Gastroesophageal sphincter (tissue), 4 donors: Measurements from ENCODE around the gene MMP11. TPM values are rescaled to one million over a fixed set of nuclear protein-coding genes. Genes with fewer than 3 reads are reported as not detected.

Experiments
- ATAC-seq: fragments of 150-250 bp; one replicate; pipeline ENCODE4 v1.9.1; 2016; ENCODE audit warnings: mild to moderate bottlenecking, moderate library complexity
- H3K27ac ChIP-seq, 4 donors: fragments of 200-600 bp; sonication (generic) in 3 of 4; 1 replicate in 3 of 4; 2 replicates in 1 of 4; pipeline ENCODE4 v1.5.1; 2016 to 2019
- H3K27me3 ChIP-seq: fragments of 200-600 bp; sonication (generic); one replicate; pipeline ENCODE4 v1.5.1; 2019
- H3K36me3 ChIP-seq, 2 donors: fragments of 200-600 bp; sonication (generic); one replicate each; pipeline ENCODE4 v1.5.1; 2019; ENCODE audit warnings: control low read depth in 1 of 2
- H3K4me1 ChIP-seq, 3 donors: fragments of 200-600 bp; sonication (generic); 1 replicate in 2 of 3; 2 replicates in 1 of 3; pipeline ENCODE4 v1.5.1; 2016 to 2019; ENCODE audit warnings: control low read depth in 2 of 3
- H3K4me3 ChIP-seq, 2 donors: fragments of 200-600 bp; sonication (generic); one replicate each; pipeline ENCODE4 v1.5.1; 2019; ENCODE audit warnings: mild to moderate bottlenecking in 1 of 2, moderate library complexity in 1 of 2
- H3K9me3 ChIP-seq, 3 donors: fragments of 200-600 bp; sonication (generic); one replicate each; pipeline ENCODE4 v1.5.1; 2017 to 2019; ENCODE audit warnings: control low read depth in 2 of 3
- EP300 ChIP-seq: sonication (generic); formaldehyde crosslinking; IDR thresholded peaks from one replicate; pipeline ENCODE4 v1.6.1; 2017; ENCODE audit warnings: antibody characterized with exemption, mild to moderate bottlenecking
- POLR2A ChIP-seq, 2 donors: fragments of 450-650 bp; IDR thresholded peaks; one replicate each; pipeline ENCODE4 v1.6.1; 2017; ENCODE audit warnings: antibody characterized with exemption in 2 of 2, mild to moderate bottlenecking in 2 of 2, moderate library complexity in 1 of 2
- POLR2AphosphoS5 ChIP-seq: sonication (generic); formaldehyde crosslinking; IDR thresholded peaks from one replicate; pipeline ENCODE4 v1.6.1; 2017; ENCODE audit warnings: antibody characterized with exemption
- WGBS, 2 donors: methylation state at CpG; one replicate each; pipeline ENCODE4 v1.1.5; 2018; ENCODE audit warnings: low coverage in 1 of 2; 5-methylcytosine and 5-hydroxymethylcytosine counted together
- total RNA-seq, 4 donors: library from RNA; depleted of rRNA; stranded (reverse); fragments of >200 nt; gene quantifications; one replicate each; pipeline ENCODE4 v1.1.0, GENCODE V29; 2016
- TF ChIP-seq, protein P1 (sequence below), 4 experiments: fragments of 200-600 bp in 2 of 4; fragments of 450-650 bp in 2 of 4; sonication (generic) in 1 of 4; IDR thresholded peaks; one replicate each; pipeline ENCODE4 v1.5.1; 2017 to 2019; ENCODE audit warnings: antibody characterized with exemption in 4 of 4, mild to moderate bottlenecking in 2 of 4, moderate library complexity in 2 of 4

Gene MMP11
- total RNA-seq, 4 donors from 2014 or later = 2.3 to 11.0 (median 9.7) TPM

- 8 to 24% methylated on average over 4 to 5 of the region's 9 CpGs for WGBS, 2 donors
- ATAC-seq = no peak
- H3K27ac ChIP-seq = peak overlapping the region; percentile 81 to 100 (median 98)
- H3K27me3 ChIP-seq = no peaks in the 10 kb centered on the region
- peaks cover 0 to 54% (median 11%) of the 10 kb centered on the region in 3 donors for H3K4me1 ChIP-seq
- no peaks in the 10 kb centered on the region for H3K9me3 ChIP-seq
- TF ChIP-seq, protein P1, sequence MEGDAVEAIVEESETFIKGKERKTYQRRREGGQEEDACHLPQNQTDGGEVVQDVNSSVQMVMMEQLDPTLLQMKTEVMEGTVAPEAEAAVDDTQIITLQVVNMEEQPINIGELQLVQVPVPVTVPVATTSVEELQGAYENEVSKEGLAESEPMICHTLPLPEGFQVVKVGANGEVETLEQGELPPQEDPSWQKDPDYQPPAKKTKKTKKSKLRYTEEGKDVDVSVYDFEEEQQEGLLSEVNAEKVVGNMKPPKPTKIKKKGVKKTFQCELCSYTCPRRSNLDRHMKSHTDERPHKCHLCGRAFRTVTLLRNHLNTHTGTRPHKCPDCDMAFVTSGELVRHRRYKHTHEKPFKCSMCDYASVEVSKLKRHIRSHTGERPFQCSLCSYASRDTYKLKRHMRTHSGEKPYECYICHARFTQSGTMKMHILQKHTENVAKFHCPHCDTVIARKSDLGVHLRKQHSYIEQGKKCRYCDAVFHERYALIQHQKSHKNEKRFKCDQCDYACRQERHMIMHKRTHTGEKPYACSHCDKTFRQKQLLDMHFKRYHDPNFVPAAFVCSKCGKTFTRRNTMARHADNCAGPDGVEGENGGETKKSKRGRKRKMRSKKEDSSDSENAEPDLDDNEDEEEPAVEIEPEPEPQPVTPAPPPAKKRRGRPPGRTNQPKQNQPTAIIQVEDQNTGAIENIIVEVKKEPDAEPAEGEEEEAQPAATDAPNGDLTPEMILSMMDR (IDR thresholded peaks at IDR 0.05) = peak in 1 of 4 experiments; percentile 17
- TF ChIP-seq POLR2AphosphoS5 (no peak), POLR2A (IDR thresholded peaks at IDR 0.05) (no peak)
- peaks cover 0 to 3% of the 10 kb centered on the region in 2 donors for H3K36me3 ChIP-seq
- H3K4me3 ChIP-seq = peak overlapping the region in 1 of 2 donors; percentile 97
These were observed 13.6 kb downstream of the MMP11 start for GRCh38 chr22:23786261-23786710.

DNA sequence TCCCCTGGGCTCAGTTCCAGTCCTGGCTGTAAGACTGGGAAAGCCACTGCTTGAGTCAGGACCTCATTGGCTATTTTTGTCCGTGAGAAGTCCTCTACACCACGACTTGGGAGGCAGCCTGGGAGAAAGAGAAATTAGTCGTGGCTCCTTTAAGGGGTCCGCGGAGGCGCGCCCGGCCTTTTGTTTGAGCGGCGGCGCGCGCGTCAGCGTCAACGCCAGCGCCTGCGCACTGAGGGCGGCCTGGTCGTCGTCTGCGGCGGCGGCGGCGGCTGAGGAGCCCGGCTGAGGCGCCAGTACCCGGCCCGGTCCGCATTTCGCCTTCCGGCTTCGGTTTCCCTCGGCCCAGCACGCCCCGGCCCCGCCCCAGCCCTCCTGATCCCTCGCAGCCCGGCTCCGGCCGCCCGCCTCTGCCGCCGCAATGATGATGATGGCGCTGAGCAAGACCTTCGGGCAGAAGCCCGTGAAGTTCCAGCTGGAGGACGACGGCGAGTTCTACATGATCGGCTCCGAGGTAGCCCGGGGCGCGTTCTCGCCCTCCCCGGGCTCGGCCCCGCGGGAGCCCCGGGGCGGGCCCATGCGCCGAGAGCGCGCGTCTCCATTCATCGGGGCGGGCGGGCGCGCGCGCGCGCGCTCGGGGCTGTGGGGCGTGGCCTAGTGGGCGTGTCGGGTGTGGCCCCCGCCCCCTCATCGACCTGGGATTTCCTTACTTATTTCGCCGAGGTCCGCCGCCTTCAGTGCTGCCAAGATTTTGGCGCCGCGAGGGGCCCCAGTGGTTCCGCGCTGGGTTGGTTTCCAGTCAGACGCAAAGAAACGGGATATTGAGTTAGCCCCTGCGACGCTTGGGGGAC is 14.3 kb downstream of the MMP11 start, which contains the start of gene SMARCB1:
Gene SMARCB1 (plus strand): TSS at position 215 of the 848 bp plus-strand sequence. CDS start 204 bp downstream, at position 419.
- Histone ChIP-seq H3K27ac (peak within 1 kb of the TSS; percentile 81 to 100 (median 98)), H3K36me3 (peaks cover 0 to 7% of the 10 kb centered on the region in 2 donors), H3K27me3 (no peaks in the 10 kb centered on the region), H3K4me1 (peaks cover 0 to 61% (median 11%) of the 10 kb centered on the region in 3 donors), H3K4me3 (peak within 1 kb of the TSS; percentile 54 to 97), H3K9me3 (no peaks in the 10 kb centered on the region)
- 0% methylated on average over 3 of the region's 97 CpGs; no CpG with 5 or more reads in 1 of the 2 donors for WGBS, 2 donors
- TF ChIP-seq, protein P1 (IDR thresholded peaks at IDR 0.05) = peak in 1 of 4 experiments; percentile 2
- peak; percentile 83 to 87 for TF ChIP-seq POLR2A (IDR thresholded peaks at IDR 0.05)
- TF ChIP-seq EP300 = no peak
- peak; percentile 44 for TF ChIP-seq POLR2AphosphoS5
- ATAC-seq = peak; percentile 94

DNA sequence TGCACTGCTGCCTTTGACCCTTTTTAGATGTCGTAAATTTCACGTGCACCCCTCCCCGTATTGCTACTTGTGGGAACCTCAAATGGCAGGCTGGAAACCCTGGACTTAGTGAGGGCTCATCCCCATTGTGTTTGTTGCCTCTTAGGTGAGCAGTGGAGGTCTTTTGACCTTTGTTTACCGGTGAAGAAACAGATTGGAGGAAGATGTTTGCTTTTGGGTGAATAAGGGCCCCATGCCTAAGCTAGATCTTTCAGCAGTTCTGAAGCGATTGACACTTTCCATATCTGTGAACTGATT is 14.9 kb downstream of the MMP11 start:
- Histone ChIP-seq H3K4me1 (peaks cover 0 to 64% (median 11%) of the 10 kb centered on the region in 3 donors), H3K27me3 (no peaks in the 10 kb centered on the region), H3K4me3 (peak overlapping the region; percentile 54 to 97), H3K36me3 (peaks cover 0 to 13% of the 10 kb centered on the region in 2 donors), H3K9me3 (no peaks in the 10 kb centered on the region), H3K27ac (peak overlapping the region in 3 of 4 donors; percentile 96 to 100 (median 99))
- 0% methylated on average over 3 of the region's 5 CpGs; no CpG with 5 or more reads in 1 of the 2 donors for WGBS, 2 donors
- TF ChIP-seq EP300 = no peak
- TF ChIP-seq, protein P1 (IDR thresholded peaks at IDR 0.05) = no peak
- no peak for TF ChIP-seq POLR2A (IDR thresholded peaks at IDR 0.05)
- no peak for TF ChIP-seq POLR2AphosphoS5
- no peak for ATAC-seq

DNA sequence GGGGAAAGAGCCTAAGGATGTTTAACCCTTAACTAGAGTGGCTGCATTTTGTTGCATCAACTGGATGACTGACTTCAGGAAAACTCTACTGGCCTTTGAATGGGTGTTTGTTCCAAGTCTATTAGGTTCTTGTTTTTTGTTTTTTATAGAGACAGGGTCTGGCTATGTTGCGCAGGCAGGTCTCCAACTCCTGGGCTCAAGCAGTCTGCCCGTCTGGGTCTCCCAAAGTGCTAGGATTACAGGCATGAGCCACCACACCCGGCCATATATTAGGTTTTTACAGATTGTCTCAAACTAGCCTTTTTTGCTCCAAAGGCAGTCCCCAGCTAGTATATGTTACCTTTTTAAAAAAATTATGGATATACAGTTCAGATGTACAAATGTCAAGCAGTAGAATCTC is 15.3 kb downstream of the MMP11 start:
- H3K27me3 ChIP-seq = no peaks in the 10 kb centered on the region
- WGBS, 2 donors = 31 to 42% methylated on average over 2 to 3 of the region's 3 CpGs
- peaks cover 0 to 17% of the 10 kb centered on the region in 2 donors for H3K36me3 ChIP-seq
- ATAC-seq = no peak
- peaks cover 0 to 64% (median 11%) of the 10 kb centered on the region in 3 donors for H3K4me1 ChIP-seq
- peak overlapping the region; percentile 54 to 97 for H3K4me3 ChIP-seq
- H3K27ac ChIP-seq = peak overlapping the region in 3 of 4 donors; percentile 96 to 100 (median 99)
- TF ChIP-seq POLR2A (IDR thresholded peaks at IDR 0.05) (no peak), POLR2AphosphoS5 (no peak), EP300 (no peak)
- TF ChIP-seq, protein P1 (IDR thresholded peaks at IDR 0.05) = no peak
- H3K9me3 ChIP-seq = no peaks in the 10 kb centered on the region
